ENCODE measurements around the gene EEFSEC.
A peak's percentile ranks its signal among the peaks of the same experiment; 100 is the strongest.

The EEFSEC gene

DNA sequence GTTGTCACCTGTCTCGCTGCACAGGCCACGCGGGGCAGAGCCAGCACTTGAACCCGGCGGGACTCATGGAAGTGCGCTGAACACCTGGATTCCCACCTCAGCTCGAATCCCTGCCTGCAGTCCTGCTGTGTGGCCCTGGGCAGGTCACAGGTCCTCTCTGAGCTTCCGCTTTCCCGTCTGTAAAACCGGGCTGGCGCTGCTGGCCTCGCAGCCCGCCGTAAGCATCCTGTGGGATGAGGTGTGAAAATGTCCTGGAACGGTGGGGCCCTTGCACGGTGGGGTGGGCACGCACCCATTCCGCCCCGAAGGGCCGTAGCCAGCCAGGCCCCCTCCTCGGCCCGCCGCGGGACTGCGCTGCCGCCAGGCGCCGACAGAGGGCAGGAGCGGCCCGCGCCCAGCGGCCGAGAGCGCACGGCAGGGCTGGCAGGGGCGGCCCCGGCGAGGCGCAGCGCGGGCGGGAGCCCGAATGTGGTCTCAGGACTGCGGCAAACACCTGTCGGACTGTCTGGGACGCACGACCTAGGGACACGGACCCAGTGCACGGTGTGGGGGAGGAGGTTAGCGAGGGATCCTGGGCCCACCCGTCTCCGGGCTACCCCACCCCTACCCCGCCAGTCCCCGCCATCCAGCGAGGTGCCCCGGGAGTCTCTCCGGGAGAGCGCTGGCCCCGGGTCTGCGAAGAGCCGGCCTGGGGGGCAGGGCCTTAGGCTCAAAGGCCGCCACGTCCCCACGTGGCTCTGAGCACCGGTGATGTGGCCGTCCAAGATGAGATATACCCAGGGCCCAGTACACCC lies 273.0 kb downstream of the EEFSEC start:
- TF ChIP-seq, protein P1, sequence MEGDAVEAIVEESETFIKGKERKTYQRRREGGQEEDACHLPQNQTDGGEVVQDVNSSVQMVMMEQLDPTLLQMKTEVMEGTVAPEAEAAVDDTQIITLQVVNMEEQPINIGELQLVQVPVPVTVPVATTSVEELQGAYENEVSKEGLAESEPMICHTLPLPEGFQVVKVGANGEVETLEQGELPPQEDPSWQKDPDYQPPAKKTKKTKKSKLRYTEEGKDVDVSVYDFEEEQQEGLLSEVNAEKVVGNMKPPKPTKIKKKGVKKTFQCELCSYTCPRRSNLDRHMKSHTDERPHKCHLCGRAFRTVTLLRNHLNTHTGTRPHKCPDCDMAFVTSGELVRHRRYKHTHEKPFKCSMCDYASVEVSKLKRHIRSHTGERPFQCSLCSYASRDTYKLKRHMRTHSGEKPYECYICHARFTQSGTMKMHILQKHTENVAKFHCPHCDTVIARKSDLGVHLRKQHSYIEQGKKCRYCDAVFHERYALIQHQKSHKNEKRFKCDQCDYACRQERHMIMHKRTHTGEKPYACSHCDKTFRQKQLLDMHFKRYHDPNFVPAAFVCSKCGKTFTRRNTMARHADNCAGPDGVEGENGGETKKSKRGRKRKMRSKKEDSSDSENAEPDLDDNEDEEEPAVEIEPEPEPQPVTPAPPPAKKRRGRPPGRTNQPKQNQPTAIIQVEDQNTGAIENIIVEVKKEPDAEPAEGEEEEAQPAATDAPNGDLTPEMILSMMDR (IDR thresholded peaks at IDR 0.05; ENCODE audit: low read depth, low read length): peak; percentile 72
- no peak overlapping the region for H3K4me3 ChIP-seq (ENCODE audit: low read depth, low read length)

DNA sequence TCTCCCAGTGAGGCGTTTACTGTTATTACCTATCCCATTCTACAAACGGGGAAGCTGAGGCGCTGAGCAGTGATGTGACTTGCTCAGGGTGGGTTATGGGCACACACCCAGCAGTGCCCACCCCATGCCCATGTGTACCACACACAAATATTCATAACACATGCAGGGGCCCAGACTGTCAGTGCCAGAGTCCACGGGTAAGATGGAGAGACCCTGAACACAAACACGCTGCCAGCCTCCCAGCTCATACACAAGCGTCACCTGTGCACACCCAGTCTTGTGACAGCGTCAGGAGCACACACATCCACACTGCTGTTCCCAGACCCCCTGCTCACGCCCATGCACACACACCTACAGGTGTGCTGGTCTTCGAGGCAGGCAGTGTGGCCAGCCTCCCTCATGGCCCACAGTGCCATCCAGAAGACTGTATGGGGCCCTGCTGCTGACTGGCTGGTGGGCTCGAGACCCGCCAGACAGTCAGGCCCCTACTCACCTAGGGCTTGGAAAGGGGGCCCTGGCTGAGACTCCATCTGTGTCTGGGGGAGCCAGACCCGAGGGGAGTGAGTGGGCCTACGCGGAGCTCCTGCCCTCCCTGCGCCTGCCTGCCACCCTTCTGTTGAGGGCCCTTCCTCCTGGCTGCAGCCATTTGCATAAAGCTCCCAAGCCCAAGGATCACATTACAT lies 274.0 kb downstream of the EEFSEC start:
- H3K4me3 ChIP-seq (ENCODE audit: low read depth, low read length): no peak overlapping the region
- TF ChIP-seq, protein P1 (IDR thresholded peaks at IDR 0.05; ENCODE audit: low read depth, low read length): no peak

DNA sequence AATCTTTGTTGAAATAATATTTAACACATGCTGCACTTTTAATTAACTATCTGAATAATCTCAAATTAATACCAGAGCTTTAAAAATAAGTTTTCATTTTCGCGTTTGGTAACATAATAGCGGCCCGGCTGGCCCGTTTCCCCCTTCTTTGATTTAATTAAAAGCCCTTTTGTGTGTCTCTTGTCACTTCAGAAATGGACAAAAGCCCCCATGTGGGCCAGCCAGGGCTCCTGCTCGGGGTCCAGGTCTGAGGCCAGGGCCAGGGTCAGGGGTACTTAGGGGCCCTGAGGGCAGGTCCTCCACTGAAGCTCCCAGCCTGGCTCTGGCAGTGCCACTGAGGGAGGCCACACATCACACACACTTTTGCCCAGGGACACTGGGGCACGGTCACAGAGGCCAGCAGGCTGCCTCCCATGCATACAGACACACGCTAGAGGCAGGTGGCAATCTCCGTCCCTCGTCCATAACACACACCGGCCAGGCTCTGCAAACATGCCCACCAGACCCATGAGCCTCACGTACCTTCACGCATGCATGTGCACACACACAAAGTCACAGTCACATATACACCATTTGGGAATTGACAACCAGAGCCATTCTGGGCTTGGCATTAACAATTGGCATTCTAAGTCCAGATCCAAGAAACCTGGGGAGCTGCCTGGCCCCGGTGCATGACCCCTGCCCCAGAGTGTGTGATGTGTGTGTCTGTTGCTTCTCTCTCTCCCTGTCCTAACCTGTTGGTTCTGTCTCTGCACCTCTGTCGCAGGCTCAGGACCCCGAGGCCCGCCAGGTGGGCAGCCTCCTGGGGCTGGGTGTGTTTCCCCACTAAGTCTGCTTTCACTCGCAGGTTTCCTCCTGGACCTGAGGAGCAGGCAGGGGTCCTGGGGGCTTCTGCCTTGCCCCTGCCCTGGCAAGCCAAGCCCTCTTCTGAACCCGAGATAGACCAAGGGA lies 274.9 kb downstream of the EEFSEC start:
- H3K4me3 ChIP-seq (ENCODE audit: low read depth, low read length): no peak overlapping the region
- TF ChIP-seq, protein P1 (IDR thresholded peaks at IDR 0.05; ENCODE audit: low read depth, low read length): no peak

DNA sequence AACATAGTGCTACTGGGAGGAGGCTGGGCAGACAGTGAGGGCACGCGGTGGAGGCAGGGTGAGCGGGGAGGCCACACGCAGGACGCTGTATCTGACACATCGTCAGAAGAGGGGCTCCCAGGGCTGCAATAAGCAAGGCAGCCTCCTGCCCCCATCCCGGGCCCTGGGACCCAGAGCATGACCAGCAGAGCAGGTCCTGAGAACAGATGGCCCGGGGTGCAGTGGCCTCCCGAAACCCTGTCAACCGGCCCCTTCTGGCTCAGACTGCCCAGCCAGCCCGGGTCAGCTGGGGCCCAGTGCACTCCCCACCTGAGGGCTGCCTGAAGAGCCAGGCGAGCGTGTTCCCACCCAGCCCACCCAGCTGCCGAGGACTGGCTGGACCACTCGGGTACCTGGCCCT lies 276.0 kb downstream of the EEFSEC start:
- no peak overlapping the region for H3K4me3 ChIP-seq (ENCODE audit: low read depth, low read length)
- TF ChIP-seq, protein P1 (IDR thresholded peaks at IDR 0.05; ENCODE audit: low read depth, low read length): no peak

DNA sequence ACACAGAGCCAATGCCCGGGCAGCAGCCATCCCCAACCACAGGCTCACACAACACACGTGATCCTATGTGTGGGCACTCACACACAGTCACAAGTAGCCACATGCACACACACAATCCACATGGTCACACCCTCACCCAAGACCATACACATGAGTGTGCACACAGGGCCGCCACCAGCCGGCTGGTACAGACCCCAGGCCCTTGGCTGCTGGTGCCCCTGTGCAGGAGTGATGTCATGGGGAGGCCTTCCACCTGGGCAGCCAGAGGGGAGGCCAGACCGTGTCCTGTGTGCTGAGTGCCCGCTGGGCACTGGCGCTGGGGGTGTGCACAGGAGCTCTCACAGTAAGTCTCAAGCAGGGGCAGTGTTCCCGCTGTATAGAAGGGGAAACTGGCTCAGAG lies 276.5 kb downstream of the EEFSEC start:
- H3K4me3 ChIP-seq (ENCODE audit: low read depth, low read length): no peak overlapping the region
- TF ChIP-seq, protein P1 (IDR thresholded peaks at IDR 0.05; ENCODE audit: low read depth, low read length): no peak

DNA sequence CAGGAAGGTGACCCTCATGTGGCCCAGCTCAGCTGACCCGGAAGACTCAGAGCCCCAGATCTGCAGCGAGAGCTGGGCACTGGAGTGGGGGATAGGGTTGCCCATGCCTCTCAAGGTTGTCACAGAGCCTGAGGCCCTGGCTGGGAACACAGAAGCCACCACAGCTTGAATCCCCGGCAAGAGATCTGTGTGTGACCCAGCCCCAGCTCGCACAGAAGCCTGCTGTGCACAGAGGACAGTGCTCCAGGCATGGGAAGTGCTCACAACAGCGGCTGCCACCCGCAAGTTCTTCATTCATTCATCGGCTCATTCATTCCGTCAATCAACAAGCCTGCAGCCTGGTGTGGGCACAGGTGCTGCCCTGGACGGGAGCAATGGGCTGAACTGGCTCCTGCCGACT lies 277.0 kb downstream of the EEFSEC start:
- TF ChIP-seq, protein P1 (IDR thresholded peaks at IDR 0.05; ENCODE audit: low read depth, low read length): no peak
- no peak overlapping the region for H3K4me3 ChIP-seq (ENCODE audit: low read depth, low read length)

Measured in WI38 (cell line).